ENCODE results near the gene MCCD1.

- no peak for TF ChIP-seq CTCF (IDR thresholded peaks at IDR 0.05)
- TF ChIP-seq POLR2A (IDR thresholded peaks at IDR 0.05): no peak
Observed at GRCh38 chr6:31535538-31536324, 7.0 kb downstream of the MCCD1 start.
